SU-DHL-6 (cell line): ENCODE measurements around the gene KIF3C.

Experiments used
- H2AFZ ChIP-seq: fragments of 200-600 bp; sonication (generic); 2 replicates; pipeline ENCODE4 v1.6.1; 2014; ENCODE audit warnings: low read depth, mild to moderate bottlenecking, moderate library complexity, mixed read lengths, antibody characterized with exemption, low read length; ENCODE audit not compliant: severe bottlenecking
- H3F3A ChIP-seq: fragments of 200-600 bp; shearing (Covaris generic); 2 replicates; pipeline ENCODE4 v1.6.0; 2016; ENCODE audit warnings: antibody characterized with exemption, mild to moderate bottlenecking; ENCODE audit not compliant: insufficient read depth
- H3K27ac ChIP-seq: fragments of 200-600 bp; sonication (generic); 2 replicates; pipeline ENCODE4 v1.5.1; 2016; ENCODE audit warnings: low read depth, mild to moderate bottlenecking, low read length, moderate library complexity, mixed read lengths
- H3K27me3 ChIP-seq: fragments of 200-600 bp; sonication (generic), shearing (Covaris generic); 2 replicates; pipeline ENCODE4 v1.6.0; 2014; ENCODE audit warnings: mild to moderate bottlenecking, low read length
- H3K36me3 ChIP-seq: fragments of 200-600 bp; sonication (generic); 2 replicates; pipeline ENCODE4 v1.6.1; 2014; ENCODE audit warnings: mild to moderate bottlenecking, low read length, mixed read lengths
- H3K4me2 ChIP-seq: fragments of 300-600, 200-600 bp; shearing (Covaris generic), sonication (generic); 2 replicates; pipeline ENCODE4 v1.6.0; 2014; ENCODE audit warnings: low read length, low read depth, mild to moderate bottlenecking; ENCODE audit not compliant: poor library complexity, severe bottlenecking
- H3K4me3 ChIP-seq: fragments of 200-600 bp; sonication (generic); 2 replicates; pipeline ENCODE4 v1.5.1; 2014; ENCODE audit warnings: antibody characterized with exemption, low read length, mild to moderate bottlenecking, mixed read lengths; ENCODE audit not compliant: insufficient read depth, poor library complexity, severe bottlenecking
- H3K79me2 ChIP-seq: fragments of 200-600 bp; sonication (generic); 2 replicates; pipeline ENCODE4 v1.6.1; 2014; ENCODE audit warnings: mild to moderate bottlenecking, low read length, moderate library complexity; ENCODE audit not compliant: insufficient read depth
- H3K9ac ChIP-seq: fragments of 200-600 bp; sonication (generic); 2 replicates; pipeline ENCODE4 v1.7.0; 2014; ENCODE audit warnings: mild to moderate bottlenecking, low read length
- H3K9me2 ChIP-seq: fragments of 200-600 bp; sonication (generic); replicated peaks from 2 replicates; pipeline ENCODE4 v1.6.1; 2014; ENCODE audit warnings: low read length; ENCODE audit not compliant: insufficient read depth
- H3K9me3 ChIP-seq: fragments of 200-600 bp; sonication (generic); 2 replicates; pipeline ENCODE4 v1.6.1; 2014; ENCODE audit warnings: low read length, mixed read lengths; ENCODE audit not compliant: insufficient read depth
- H4K20me1 ChIP-seq: fragments of 200-600 bp; sonication (generic); 2 replicates; pipeline ENCODE4 v1.6.1; 2014; ENCODE audit warnings: low read depth, mild to moderate bottlenecking, antibody characterized with exemption, low read length, moderate library complexity, mixed read lengths
- EZH2phosphoT487 ChIP-seq: fragments of 200-600 bp; sonication (generic), shearing (Covaris generic); conservative IDR thresholded peaks from 2 replicates; pipeline ENCODE4 v1.6.1; 2018; ENCODE audit warnings: mild to moderate bottlenecking, antibody characterized with exemption, low read length, moderate library complexity, mixed read lengths
- TF ChIP-seq, protein P1 (sequence below): fragments of 200-600 bp; sonication (generic); IDR thresholded peaks from one replicate; pipeline ENCODE4 v1.5.1; 2017; ENCODE audit warnings: antibody characterized with exemption, mild to moderate bottlenecking, low read length, moderate library complexity; ENCODE audit not compliant: insufficient read depth, poor library complexity, severe bottlenecking

The KIF3C gene

DNA sequence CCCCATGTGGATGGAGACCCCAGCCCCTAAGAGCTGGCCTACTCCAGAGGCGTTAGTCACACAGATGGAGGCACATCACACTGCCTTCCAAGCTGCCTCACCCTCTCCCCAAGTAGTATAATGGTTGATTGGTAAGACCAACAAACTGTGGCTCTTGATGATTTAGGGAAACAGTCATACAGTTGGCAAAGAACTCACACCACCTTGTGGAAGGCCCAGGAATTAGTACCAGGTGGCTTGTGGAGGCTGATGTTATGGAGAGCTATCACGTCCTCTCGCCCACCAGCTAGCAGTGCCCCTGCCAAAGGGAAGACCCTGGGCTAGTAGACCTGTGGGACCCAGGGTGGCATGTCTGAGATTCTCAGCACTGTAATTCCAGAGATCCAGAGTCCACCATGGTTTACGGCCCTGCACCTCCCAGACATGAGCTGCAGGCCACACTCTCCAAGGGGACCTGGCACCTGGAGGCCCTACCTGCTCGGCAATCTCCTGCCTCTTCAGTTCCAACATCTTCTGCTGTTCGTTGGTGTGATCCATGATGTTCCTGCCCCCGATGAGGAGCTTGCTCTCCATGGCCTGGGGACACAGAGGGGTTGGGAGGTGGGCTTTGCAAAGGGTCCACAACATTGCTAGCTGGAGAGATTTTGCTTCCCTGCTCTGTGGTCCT, 26.3 kb downstream of the KIF3C start:
- H2AFZ ChIP-seq, result no peak overlapping the region
- H3K79me2 ChIP-seq, result no peaks in the 10 kb centered on the region
- H3K9me3 ChIP-seq, result no peaks in the 10 kb centered on the region
- H3K4me2 ChIP-seq, result no peak overlapping the region
- no peaks in the 10 kb centered on the region for H3F3A ChIP-seq
- no peak overlapping the region for H3K9ac ChIP-seq
- no peaks in the 10 kb centered on the region for H3K9me2 ChIP-seq
- H3K27ac ChIP-seq, result no peak overlapping the region
- H3K36me3 ChIP-seq, result no peaks in the 10 kb centered on the region
- H3K27me3 ChIP-seq, result no peaks in the 10 kb centered on the region
- no peaks in the 10 kb centered on the region for H4K20me1 ChIP-seq
- no peak for TF ChIP-seq EZH2phosphoT487
- TF ChIP-seq, protein P1, sequence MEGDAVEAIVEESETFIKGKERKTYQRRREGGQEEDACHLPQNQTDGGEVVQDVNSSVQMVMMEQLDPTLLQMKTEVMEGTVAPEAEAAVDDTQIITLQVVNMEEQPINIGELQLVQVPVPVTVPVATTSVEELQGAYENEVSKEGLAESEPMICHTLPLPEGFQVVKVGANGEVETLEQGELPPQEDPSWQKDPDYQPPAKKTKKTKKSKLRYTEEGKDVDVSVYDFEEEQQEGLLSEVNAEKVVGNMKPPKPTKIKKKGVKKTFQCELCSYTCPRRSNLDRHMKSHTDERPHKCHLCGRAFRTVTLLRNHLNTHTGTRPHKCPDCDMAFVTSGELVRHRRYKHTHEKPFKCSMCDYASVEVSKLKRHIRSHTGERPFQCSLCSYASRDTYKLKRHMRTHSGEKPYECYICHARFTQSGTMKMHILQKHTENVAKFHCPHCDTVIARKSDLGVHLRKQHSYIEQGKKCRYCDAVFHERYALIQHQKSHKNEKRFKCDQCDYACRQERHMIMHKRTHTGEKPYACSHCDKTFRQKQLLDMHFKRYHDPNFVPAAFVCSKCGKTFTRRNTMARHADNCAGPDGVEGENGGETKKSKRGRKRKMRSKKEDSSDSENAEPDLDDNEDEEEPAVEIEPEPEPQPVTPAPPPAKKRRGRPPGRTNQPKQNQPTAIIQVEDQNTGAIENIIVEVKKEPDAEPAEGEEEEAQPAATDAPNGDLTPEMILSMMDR, result no peak
- H3K4me3 ChIP-seq, result no peak overlapping the region

DNA sequence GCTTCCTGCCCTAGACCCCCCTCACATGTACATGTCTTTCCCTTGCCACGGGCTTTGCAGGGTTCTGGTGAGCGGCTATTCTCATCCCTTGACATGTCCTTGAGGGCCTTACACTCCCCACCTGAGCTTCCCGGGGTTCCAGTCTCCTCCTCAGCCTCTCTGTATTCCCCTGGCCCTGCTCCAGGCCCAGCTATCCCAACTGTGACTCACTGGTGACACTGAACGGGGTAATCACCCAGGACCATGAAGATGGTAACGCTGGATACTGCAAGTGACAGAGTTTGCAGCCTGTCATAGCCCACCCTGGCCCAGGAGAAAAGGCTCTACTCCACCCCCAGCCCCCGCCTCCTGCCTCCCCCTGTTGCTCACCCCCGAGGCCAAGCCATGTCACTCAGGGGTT, 27.3 kb downstream of the KIF3C start:
- Histone ChIP-seq H3K27me3 (no peaks in the 10 kb centered on the region), H3K9ac (no peak overlapping the region), H3K27ac (no peak overlapping the region), H3K9me3 (no peaks in the 10 kb centered on the region), H3K36me3 (no peaks in the 10 kb centered on the region), H3K79me2 (no peaks in the 10 kb centered on the region), H4K20me1 (no peaks in the 10 kb centered on the region), H3K4me2 (no peak overlapping the region), H3F3A (no peaks in the 10 kb centered on the region), H3K4me3 (no peak overlapping the region), H3K9me2 (no peaks in the 10 kb centered on the region), H2AFZ (no peak overlapping the region)
- TF ChIP-seq, protein P1, result no peak
- no peak for TF ChIP-seq EZH2phosphoT487

DNA sequence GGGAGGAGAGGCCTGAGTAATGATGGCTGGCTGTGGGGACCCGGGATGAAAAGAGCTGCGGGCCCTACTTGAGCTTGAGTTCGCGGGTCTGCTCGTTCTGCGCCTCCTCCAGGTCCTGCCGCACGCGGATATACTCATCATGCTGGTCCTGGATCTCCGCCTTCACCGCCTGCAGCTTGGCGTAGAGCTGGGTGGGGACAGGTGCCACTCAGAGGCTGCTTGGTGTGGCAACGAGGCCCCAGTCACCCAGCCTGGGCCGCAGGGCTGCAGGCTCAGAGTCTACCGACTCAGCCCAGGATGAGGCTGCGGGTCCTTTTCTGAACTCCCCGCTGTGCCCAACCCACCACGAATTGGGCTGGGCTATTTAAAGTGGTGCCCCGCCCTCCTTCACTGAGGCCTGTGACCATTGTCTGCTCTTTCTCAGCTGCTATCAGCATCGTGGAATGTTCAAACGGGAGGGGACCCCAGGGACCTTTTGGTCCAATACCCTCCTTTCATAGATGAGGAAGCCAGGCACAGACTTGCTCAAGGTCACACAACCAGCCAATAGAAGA, 28.0 kb downstream of the KIF3C start:
- H3K27me3 ChIP-seq, result no peaks in the 10 kb centered on the region
- no peak for TF ChIP-seq EZH2phosphoT487
- TF ChIP-seq, protein P1, result no peak
- H3K4me2 ChIP-seq, result no peak overlapping the region
- H3K36me3 ChIP-seq, result no peaks in the 10 kb centered on the region
- H3K79me2 ChIP-seq, result no peaks in the 10 kb centered on the region
- no peak overlapping the region for H3K9ac ChIP-seq
- H4K20me1 ChIP-seq, result no peaks in the 10 kb centered on the region
- H3K9me3 ChIP-seq, result no peaks in the 10 kb centered on the region
- H3K9me2 ChIP-seq, result no peaks in the 10 kb centered on the region
- no peak overlapping the region for H2AFZ ChIP-seq
- H3F3A ChIP-seq, result no peaks in the 10 kb centered on the region
- no peak overlapping the region for H3K4me3 ChIP-seq
- H3K27ac ChIP-seq, result no peak overlapping the region
